OCI-LY3 (cell line): ENCODE results near the gene SEC24D.
A peak's percentile ranks its signal among the peaks of the same experiment; 100 is the strongest.

ENCODE experiments used
- H2AFZ ChIP-seq: fragments of 200-600, 300-600 bp; shearing (Covaris generic); 2 replicates; pipeline ENCODE4 v1.6.0; 2014; ENCODE audit warnings: antibody characterized with exemption, low read depth, low read length
- H3K27ac ChIP-seq: fragments of 200-600, 300-600 bp; sonication (generic); 2 replicates; pipeline ENCODE4 v1.5.1; 2014; ENCODE audit warnings: mild to moderate bottlenecking, low read length, moderate library complexity, mixed read lengths
- H3K27me3 ChIP-seq: fragments of 200-600, 300-600 bp; sonication (generic); 2 replicates; pipeline ENCODE4 v1.6.1; 2014; ENCODE audit warnings: low read depth, low read length, mixed read lengths
- H3K36me3 ChIP-seq: fragments of 200-600, 300-600 bp; sonication (generic); replicated peaks from 2 replicates; pipeline ENCODE3; 2014; ENCODE audit warnings: low read depth, low read length, mixed read lengths
- H3K4me1 ChIP-seq: fragments of 300-600, 200-600 bp; sonication (generic); 2 replicates; pipeline ENCODE4 v1.6.1; 2014; ENCODE audit warnings: low read length, mixed read lengths
- H3K4me2 ChIP-seq: fragments of 200-600, 300-600 bp; sonication (generic); 2 replicates; pipeline ENCODE4 v1.6.1; 2014; ENCODE audit warnings: low read length, mixed read lengths
- H3K4me3 ChIP-seq: fragments of 300-600, 200-600 bp; sonication (generic); 2 replicates; pipeline ENCODE4 v1.5.1; 2014; ENCODE audit warnings: antibody characterized with exemption, mild to moderate bottlenecking, low read length, moderate library complexity
- H3K79me2 ChIP-seq: fragments of 300-600, 200-600 bp; shearing (Covaris generic); 2 replicates; pipeline ENCODE4 v1.6.1; 2014; ENCODE audit warnings: mild to moderate bottlenecking, low read length, mixed read lengths
- H3K9ac ChIP-seq: fragments of 300-600, 200-600 bp; shearing (Covaris generic); 2 replicates; pipeline ENCODE4 v1.6.0; 2014; ENCODE audit warnings: mild to moderate bottlenecking, low read length, moderate library complexity
- H3K9me3 ChIP-seq: fragments of 200-600, 300-600 bp; shearing (Covaris generic); 2 replicates; pipeline ENCODE4 v1.6.1; 2014; ENCODE audit warnings: low read length, mixed read lengths; ENCODE audit not compliant: insufficient read depth
- H4K20me1 ChIP-seq: fragments of 200-600, 300-600 bp; sonication (generic); 2 replicates; pipeline ENCODE4 v1.6.1; 2016; ENCODE audit warnings: low read length, mixed read lengths; ENCODE audit not compliant: insufficient read depth
- EZH2phosphoT487 ChIP-seq: fragments of 200-600 bp; shearing (Covaris generic); IDR thresholded peaks from 2 replicates; pipeline ENCODE4 v1.6.1; 2018; ENCODE audit warnings: antibody characterized with exemption, mixed run types, low read depth
- TF ChIP-seq, protein P1 (sequence below): fragments of 200-600, 300-600 bp; sonication (generic); IDR thresholded peaks from 2 replicates; pipeline ENCODE4 v1.5.1; 2014; ENCODE audit warnings: antibody characterized with exemption, low read length, low read depth

SEC24D gene

DNA sequence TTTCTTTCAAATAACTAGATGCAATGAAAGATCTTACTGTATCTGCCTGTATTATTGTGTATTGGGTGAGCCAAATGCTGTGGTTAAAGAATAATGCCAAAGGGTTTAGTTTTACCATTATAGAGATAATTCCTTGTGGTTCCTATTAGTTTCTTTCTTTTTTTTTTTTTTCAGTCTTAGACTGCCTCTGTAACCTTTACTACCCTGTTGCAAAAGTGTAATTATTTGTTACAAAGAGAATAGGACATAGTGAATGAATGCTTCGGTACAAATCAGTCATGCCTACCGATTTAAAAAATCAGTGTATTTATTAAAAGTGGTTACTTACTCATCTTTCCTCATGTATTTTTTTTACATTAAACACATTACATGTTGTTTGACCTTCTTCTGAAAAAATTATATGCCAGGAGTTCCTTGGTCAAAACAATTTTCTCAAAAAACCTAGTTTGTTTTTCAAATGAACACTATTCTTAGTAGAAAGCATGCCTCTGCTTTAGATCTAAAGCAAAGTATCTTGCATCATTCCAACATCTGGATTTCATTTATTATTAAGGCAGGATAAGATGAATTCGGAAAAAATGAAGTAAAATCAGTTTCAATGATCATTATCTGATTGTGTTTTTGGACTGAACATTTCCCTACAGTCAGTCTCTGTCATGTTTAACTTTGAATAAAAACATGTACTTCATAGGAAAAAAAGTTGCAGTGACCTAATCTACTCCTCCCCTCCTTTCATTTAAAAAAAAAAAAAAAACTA, 31.6 kb upstream of the SEC24D start:
- H2AFZ ChIP-seq, result no peak overlapping the region

GRCh38 chr4:118866442-118866841, 30.5 kb upstream of the SEC24D start:
- H3K4me3 ChIP-seq, result no peak overlapping the region
- peak overlapping the region; percentile 14; the same call in 1 of the 2 replicates for H3K4me2 ChIP-seq
- no peaks in the 10 kb centered on the region for H3K9me3 ChIP-seq
- no peak overlapping the region for H3K9ac ChIP-seq
- no peaks in the 10 kb centered on the region for H3K79me2 ChIP-seq
- no peaks in the 10 kb centered on the region for H4K20me1 ChIP-seq
- no peaks in the 10 kb centered on the region for H3K36me3 ChIP-seq
- H3K27me3 ChIP-seq, result no peaks in the 10 kb centered on the region
- TF ChIP-seq, protein P1, sequence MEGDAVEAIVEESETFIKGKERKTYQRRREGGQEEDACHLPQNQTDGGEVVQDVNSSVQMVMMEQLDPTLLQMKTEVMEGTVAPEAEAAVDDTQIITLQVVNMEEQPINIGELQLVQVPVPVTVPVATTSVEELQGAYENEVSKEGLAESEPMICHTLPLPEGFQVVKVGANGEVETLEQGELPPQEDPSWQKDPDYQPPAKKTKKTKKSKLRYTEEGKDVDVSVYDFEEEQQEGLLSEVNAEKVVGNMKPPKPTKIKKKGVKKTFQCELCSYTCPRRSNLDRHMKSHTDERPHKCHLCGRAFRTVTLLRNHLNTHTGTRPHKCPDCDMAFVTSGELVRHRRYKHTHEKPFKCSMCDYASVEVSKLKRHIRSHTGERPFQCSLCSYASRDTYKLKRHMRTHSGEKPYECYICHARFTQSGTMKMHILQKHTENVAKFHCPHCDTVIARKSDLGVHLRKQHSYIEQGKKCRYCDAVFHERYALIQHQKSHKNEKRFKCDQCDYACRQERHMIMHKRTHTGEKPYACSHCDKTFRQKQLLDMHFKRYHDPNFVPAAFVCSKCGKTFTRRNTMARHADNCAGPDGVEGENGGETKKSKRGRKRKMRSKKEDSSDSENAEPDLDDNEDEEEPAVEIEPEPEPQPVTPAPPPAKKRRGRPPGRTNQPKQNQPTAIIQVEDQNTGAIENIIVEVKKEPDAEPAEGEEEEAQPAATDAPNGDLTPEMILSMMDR, result no peak
- TF ChIP-seq EZH2phosphoT487, result no peak
- H3K27ac ChIP-seq, result no peak overlapping the region
- H3K4me1 ChIP-seq, result peaks cover 12% of the 10 kb centered on the region
- no peak overlapping the region for H2AFZ ChIP-seq

More for the DNA sequence above, 31.6 kb upstream of the SEC24D start:
- H3K79me2 ChIP-seq, result no peaks in the 10 kb centered on the region
- H3K4me1 ChIP-seq, result peaks cover 12% of the 10 kb centered on the region
- no peaks in the 10 kb centered on the region for H3K9me3 ChIP-seq
- no peaks in the 10 kb centered on the region for H3K27me3 ChIP-seq
- H4K20me1 ChIP-seq, result no peaks in the 10 kb centered on the region
- TF ChIP-seq, protein P1, result no peak
- no peak for TF ChIP-seq EZH2phosphoT487
- H3K36me3 ChIP-seq, result no peaks in the 10 kb centered on the region
- no peak overlapping the region for H3K9ac ChIP-seq
- no peak overlapping the region for H3K27ac ChIP-seq
- H3K4me3 ChIP-seq, result no peak overlapping the region
- no peak overlapping the region for H3K4me2 ChIP-seq

- H3K27me3 ChIP-seq, result no peaks in the 10 kb centered on the region
- H3K27ac ChIP-seq, result no peak overlapping the region
- H3K79me2 ChIP-seq, result no peaks in the 10 kb centered on the region
- peak overlapping the region; percentile 62 for H3K4me2 ChIP-seq
- H3K4me3 ChIP-seq, result peak overlapping the region; percentile 25; the same call in 1 of the 2 replicates
- no peak for TF ChIP-seq EZH2phosphoT487
- TF ChIP-seq, protein P1, result peak; percentile 82
- no peaks in the 10 kb centered on the region for H3K9me3 ChIP-seq
- no peaks in the 10 kb centered on the region for H3K36me3 ChIP-seq
- no peaks in the 10 kb centered on the region for H4K20me1 ChIP-seq
- peaks cover 12% of the 10 kb centered on the region for H3K4me1 ChIP-seq
- peak overlapping the region; percentile 92 for H2AFZ ChIP-seq
- H3K9ac ChIP-seq, result 0 out of 2 replicates have a peak overlapping the region, but pooled peaks have one; percentile 6
Observed at GRCh38 chr4:118865091-118865708, 29.3 kb upstream of the SEC24D start.

- Histone ChIP-seq H3K4me2 (no peak overlapping the region), H3K9ac (no peak overlapping the region), H3K4me1 (no peaks in the 10 kb centered on the region), H3K36me3 (no peaks in the 10 kb centered on the region), H3K4me3 (no peak overlapping the region), H4K20me1 (no peaks in the 10 kb centered on the region), H3K27me3 (no peaks in the 10 kb centered on the region), H3K79me2 (no peaks in the 10 kb centered on the region), H3K9me3 (no peaks in the 10 kb centered on the region), H2AFZ (no peak overlapping the region), H3K27ac (no peak overlapping the region)
- TF ChIP-seq EZH2phosphoT487, result no peak
- TF ChIP-seq, protein P1, result no peak
Observed at GRCh38 chr4:118858779-118859178, 22.9 kb upstream of the SEC24D start.
